Ovary (tissue), 3 donors: Measurements from ENCODE around the gene TRIOBP.

Experiments
- CTCF ChIP-seq, 3 donors: fragments of 450-650 bp in 2 of 3; fragments of 200-600 bp in 1 of 3; IDR thresholded peaks; one replicate each; pipeline versions ENCODE4 v1.5.1 to v1.8.0; 2016 to 2022; ENCODE audit warnings: antibody characterized with exemption in 3 of 3, mild to moderate bottlenecking in 1 of 3
- EP300 ChIP-seq: sonication (generic); formaldehyde crosslinking; IDR thresholded peaks from one replicate; pipeline ENCODE4 v1.6.1; 2017; ENCODE audit warnings: antibody characterized with exemption
- POLR2A ChIP-seq: fragments of 450-650 bp; IDR thresholded peaks from one replicate; pipeline ENCODE4 v1.6.1; 2017; ENCODE audit warnings: antibody characterized with exemption, mild to moderate bottlenecking, moderate library complexity
- donor health status: DM: no; HTN: no; CAD: no.

DNA sequence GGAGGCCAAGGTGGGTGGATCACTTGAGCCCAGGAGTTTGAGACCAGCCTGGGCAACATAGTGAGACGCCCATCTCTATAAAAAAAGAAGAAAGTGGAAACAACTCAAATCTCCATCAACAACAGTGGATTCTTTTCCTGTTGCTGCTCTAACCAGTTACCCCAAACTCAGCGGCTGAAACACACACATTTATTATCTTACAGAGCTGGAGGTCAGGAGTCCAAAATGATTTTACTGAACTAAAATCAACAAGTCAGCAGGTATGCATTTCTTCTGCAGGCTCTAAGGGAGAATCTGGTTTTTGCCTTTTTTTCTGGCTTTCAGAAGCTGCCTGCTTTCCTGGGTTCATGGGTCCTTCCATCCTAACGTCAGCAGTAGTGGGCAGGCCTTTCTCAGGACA lies 99.2 kb downstream of the TRIOBP start:
- TF ChIP-seq CTCF (IDR thresholded peaks at IDR 0.05) (no peak), POLR2A (no peak), EP300 (no peak)
